Stimulated activated CD4-positive, alpha-beta T cell treated with anti-CD3 and anti-CD28 coated beads, Interleukin-4, amount 100 ng/mL, for 48 hours (primary cell): Measurements from ENCODE around the gene OSCAR.

Source experiments
- DNase-seq, 2 donors: peaks; one replicate each; pipeline ENCODE4 v3.0.0-alpha.2; 2020; ENCODE audit warnings: low read depth in 2 of 2

Gene OSCAR

DNA sequence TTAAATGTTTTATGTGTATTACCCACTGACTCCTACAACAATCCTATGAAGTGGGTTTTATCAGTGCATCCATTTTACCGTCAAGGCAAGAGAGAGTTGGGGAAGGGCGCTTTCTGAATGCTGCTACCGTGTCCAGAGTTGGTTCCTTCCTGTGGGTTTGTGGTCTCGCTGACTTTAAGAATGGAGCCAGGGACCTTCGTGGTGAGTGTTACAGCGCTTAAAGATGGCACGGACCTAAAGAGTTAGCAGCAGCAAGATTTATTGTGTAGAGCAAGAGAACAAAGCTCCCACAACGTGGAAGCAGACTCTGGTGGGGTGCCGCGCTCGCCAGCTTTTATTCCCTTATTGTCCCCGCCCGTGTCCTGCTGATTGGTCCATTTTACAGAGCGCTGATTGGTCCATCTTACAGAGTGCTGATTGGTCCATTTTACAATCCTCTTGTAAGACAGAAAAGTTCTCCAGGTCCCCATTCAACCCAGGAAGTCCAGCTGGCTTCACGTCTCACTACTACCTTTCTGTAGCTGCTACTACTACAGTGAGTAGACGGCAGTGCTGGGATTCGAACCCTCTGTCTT is 6.1 kb downstream of the OSCAR start:
- DNase-seq = no peak

DNA sequence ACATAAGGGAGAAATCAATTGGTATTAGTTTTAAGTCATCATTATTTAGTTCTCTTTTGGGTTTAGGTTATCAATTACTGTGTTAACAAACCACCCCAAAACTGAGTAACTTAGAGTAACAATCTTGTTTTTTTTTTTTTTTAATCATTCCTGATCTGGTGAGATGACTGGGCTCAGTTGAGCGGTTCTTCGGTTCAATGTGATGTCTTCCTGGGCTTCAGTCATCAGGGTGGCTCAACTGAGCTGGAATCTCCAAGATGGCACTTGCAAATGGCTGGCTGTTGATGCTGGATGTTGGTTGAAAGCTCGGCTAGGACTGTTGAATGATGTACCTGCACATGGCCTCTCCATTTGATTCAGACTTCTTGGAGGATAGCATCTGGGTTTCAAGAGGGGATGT is 16.2 kb downstream of the OSCAR start:
- no peak for DNase-seq

DNA sequence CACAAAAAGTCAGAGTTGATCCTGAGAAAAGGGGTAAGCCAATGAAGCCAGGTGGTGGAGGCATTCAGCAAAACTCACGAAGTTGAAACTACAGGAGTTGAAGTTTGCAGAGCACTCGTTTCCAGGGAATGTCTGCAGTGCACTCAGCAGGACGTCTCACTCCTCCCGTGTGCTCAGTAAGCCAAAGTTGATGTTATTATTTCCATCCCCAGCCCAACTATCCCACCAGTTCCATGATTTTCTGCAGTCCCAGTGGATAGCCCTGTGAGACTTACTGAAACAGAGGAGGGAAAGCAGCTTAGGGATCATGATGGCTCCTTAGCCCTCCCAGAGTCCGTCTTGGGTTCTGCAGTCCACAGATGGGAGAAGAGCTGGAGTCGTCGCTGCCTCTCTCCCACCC is 19.6 kb downstream of the OSCAR start, which contains the start of gene TARM1:
Gene TARM1 (minus strand): TSS at position 334 of the 400 bp plus-strand sequence. CDS start 25 bp downstream, at position 309.
- DNase-seq = no peak

DNA sequence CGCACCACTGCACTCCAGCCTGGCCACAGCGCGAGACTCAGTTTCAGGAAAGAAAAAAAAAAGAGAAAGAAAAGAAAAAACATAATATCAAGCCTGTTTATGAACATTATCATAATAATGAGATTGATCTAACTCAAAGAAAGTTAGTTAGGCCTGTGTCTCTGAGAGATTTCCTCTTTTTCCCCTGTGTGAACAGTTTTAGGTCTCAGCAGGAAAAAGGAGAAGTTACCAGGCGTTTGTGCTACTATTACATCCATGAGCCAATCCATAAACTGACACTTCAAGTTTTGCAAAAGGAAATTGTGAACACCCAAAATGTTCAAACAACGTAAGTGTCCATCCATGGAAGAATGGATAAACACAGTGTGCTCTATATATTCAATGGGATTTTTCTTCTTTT is 23.3 kb downstream of the OSCAR start:
- DNase-seq = no peak

DNA sequence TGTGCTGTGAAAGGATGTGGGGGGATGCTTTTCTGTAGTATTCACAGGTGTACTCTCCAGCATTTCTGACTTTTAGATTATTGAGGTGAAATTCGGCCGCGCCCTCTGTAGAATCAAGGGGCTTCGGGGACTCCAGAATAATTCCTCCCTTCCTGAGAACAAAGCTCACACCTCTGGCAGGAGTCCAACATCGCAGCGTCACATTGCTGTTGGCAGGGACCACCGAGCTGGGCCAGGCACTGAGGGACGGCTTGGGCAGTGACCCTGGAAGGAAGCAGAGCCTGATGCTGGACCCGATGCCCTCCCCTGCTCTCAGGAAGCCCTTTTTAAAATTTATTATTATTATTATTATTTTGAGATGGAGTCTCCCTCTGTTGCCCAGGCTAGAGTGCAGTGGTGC is 25.8 kb downstream of the OSCAR start:
- DNase-seq = no peak

DNA sequence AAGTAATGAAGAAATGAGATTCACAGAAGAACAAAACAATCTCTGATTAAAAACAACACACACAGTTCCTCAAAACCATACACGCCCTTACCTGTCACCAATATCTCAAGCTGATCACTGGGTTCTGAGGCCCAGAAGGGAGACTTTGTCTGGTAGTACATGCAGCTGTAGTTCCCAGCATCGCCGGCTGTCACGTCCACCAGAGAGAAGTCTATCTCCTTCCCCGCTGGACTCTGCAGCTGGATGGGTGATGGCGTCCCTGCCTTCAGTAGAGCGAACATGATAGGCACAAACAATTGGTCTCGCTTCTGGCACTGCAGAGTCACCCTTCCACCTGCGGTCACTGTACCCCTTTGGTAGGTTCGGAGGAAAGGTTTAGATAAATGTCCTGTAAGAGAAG is 26.8 kb downstream of the OSCAR start:
- no peak for DNase-seq

DNA sequence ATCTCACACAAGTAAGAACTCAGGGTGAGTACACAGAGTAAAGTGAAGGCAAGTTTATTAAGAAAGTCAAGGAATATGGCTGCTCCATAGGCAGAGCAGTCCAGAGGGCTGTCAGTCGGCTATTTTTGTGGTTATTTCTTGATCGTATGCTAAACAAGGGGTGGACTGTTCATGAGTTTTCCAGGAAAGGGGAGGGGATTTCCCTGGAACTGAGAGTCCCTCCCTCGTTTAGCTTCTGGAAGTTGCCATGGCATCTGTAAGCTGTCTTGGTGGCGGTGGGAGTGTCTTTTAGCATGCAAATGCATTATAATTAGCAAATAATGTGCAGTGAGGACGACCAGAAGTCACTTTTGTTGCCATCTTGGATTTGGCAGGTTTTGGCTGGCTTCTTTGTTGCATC is 31.1 kb downstream of the OSCAR start:
- no peak for DNase-seq

DNA sequence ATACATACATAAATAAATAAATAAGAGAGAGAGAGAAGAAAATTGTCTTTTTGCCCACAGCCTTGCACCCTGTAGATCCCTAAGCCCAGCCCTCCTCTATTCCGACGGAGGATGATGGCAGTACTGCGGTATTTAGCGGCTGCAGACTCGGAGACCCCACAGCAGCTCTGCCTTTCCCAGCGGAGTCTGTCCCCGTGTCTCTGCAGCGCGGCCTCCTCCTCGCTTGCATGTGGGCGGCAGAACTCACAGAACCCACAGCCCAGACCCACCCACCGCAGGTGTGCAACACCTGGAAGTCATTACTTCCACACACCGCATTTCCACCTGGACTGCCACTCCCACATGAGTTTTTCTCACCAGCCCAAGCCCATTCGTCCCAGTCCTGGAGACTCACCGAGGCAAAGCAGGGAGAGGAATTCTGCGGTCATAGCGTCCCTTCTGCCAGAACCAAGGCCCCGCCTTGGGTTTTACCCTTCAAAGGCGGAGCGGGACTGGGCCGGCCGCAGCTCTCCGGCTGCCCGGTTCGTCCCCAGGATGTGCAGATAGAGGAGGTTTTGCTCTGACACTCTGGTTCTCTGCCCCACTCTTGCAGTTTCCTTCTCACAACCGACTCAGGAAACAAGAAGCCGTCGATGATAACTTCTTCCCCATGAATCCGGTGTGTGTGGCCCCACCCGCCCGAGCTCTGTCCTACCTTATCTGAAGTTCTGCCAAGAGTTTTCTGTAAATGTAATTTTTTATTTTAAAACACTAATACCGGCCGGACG is 37.1 kb downstream of the OSCAR start, which contains the start of gene VSTM1:
Gene VSTM1 (minus strand): TSS at position 548 of the 767 bp plus-strand sequence. CDS start 120 bp downstream, at position 428.
- no peak for DNase-seq

DNA sequence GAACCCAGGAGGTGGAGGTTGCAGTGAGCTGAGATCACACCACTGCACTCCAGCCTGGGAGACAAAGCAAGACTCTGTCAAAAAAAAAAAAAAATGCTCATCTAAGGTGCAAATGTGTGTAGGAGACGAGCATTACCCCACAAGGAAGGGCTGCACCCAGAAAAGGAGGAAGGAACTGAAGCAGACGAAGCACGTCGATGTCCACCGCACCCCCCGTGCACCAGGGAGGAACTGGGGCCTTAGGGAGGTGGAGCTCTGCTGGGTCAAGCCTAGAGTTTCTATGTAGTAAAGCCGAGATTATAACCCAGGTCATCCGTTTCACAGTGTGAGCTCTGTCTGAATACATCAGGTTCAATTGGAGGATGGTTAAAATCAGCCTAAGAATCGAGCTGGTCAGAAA is 38.0 kb downstream of the OSCAR start:
- no peak for DNase-seq

DNA sequence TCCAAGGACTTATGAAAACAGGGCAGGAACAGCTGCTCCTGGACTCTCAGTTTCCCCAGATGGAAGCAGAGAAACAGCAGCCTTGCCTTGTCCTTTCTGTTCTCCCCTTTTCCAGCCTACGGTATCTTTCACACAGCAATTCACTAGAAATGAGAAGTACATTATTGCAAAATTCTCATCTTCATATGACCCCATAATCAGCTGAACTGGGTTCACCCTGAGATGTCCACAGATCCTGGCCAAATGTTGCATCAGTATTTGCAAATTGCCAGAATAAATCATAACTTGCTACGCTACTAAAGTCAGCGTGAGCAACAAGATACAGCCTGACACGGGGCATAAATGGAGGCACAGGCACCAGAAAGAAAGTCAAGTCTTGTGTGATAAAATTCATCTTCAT is 53.0 kb downstream of the OSCAR start:
- no peak for DNase-seq

DNA sequence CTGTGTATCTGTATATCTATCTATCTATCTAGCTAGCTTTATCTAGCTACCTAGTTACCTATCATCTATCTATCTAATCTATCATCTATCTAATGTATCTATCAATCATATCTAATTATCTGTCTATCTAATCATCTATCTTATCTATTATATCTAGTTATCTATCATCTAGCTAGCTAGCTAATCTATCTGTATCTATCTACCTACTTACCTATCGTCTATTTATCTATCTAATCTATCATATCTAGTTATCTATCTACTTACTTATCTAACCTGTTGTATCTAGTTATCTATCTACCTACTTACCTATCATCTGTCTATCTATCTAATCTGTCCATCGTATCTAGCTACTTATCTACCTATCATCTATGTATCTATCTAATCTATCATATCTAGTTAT is 54.8 kb downstream of the OSCAR start:
- DNase-seq = no peak
